DND-41 (cell line): ENCODE results near the gene PPP1R13B.

Experiments used
- ATAC-seq: fragments of 200-7000 bp; cut with Tn5 transposase; 3 replicates; pipeline ENCODE4 v1.9.1; 2021; ENCODE audit warnings: low read depth; ENCODE audit not compliant: insufficient read depth
- DNase-seq: peaks from one replicate; pipeline ENCODE4 v3.0.0-alpha.2; 2020
- H2AFZ ChIP-seq: 2 replicates; pipeline ENCODE4 v1.6.0; 2012; ENCODE audit warnings: low read depth, low read length
- H3K27ac ChIP-seq: 2 replicates; pipeline ENCODE4 v1.5.1; 2012; ENCODE audit warnings: low read length, inconsistent platforms
- H3K27me3 ChIP-seq: fragments of 200-600 bp; sonication (generic); 2 replicates; pipeline ENCODE4 v1.6.0; 2012; ENCODE audit warnings: low read length, mild to moderate bottlenecking, inconsistent platforms; ENCODE audit not compliant: insufficient read depth, poor library complexity
- H3K36me3 ChIP-seq: 2 replicates; pipeline ENCODE4 v1.5.1; 2012; ENCODE audit warnings: low read length, inconsistent platforms; ENCODE audit not compliant: insufficient read depth
- H3K4me1 ChIP-seq: 2 replicates; pipeline ENCODE4 v1.5.1; 2012; ENCODE audit warnings: mild to moderate bottlenecking, low read length; ENCODE audit not compliant: insufficient read depth
- H3K4me2 ChIP-seq: 2 replicates; pipeline ENCODE4 v1.6.0; 2012; ENCODE audit warnings: mild to moderate bottlenecking, moderate library complexity, low read length, inconsistent platforms; ENCODE audit not compliant: insufficient read depth
- H3K4me3 ChIP-seq, 2 experiments: fragments of 200-600 bp in 1 of 2; shearing (Covaris generic) in 1 of 2; 2 replicates each; pipeline ENCODE4 v1.5.1; 2012 to 2016; ENCODE audit warnings: inconsistent platforms in 2 of 2, low read length in 2 of 2, mild to moderate bottlenecking in 2 of 2, low read depth in 1 of 2, moderate library complexity in 1 of 2
- H3K79me2 ChIP-seq: 2 replicates; pipeline ENCODE4 v1.6.0; 2012; ENCODE audit warnings: low read length, inconsistent platforms; ENCODE audit not compliant: insufficient read depth
- H3K9ac ChIP-seq: 2 replicates; pipeline ENCODE4 v1.6.0; 2012; ENCODE audit warnings: low read depth, mild to moderate bottlenecking, inconsistent platforms, low read length, moderate library complexity
- H3K9me3 ChIP-seq: 2 replicates; pipeline ENCODE4 v1.5.1; 2012; ENCODE audit warnings: low read length, moderate library complexity, mild to moderate bottlenecking, inconsistent platforms; ENCODE audit not compliant: insufficient read depth, severe bottlenecking
- H4K20me1 ChIP-seq: 2 replicates; pipeline ENCODE4 v1.6.0; 2012; ENCODE audit warnings: low read length; ENCODE audit not compliant: insufficient read depth
- EZH2 ChIP-seq: IDR thresholded peaks from 3 replicates; pipeline ENCODE4 v1.6.1; 2012; ENCODE audit warnings: borderline replicate concordance, low read depth, mild to moderate bottlenecking, moderate library complexity, low read length, inconsistent platforms; ENCODE audit not compliant: severe bottlenecking
- TF ChIP-seq, protein P1 (sequence below): IDR thresholded peaks from 2 replicates; pipeline ENCODE4 v1.5.1; 2012; ENCODE audit warnings: borderline replicate concordance, low read length, moderate library complexity, mild to moderate bottlenecking; ENCODE audit not compliant: poor library complexity, severe bottlenecking; ENCODE audit errors: extremely low read depth

The PPP1R13B gene

DNA sequence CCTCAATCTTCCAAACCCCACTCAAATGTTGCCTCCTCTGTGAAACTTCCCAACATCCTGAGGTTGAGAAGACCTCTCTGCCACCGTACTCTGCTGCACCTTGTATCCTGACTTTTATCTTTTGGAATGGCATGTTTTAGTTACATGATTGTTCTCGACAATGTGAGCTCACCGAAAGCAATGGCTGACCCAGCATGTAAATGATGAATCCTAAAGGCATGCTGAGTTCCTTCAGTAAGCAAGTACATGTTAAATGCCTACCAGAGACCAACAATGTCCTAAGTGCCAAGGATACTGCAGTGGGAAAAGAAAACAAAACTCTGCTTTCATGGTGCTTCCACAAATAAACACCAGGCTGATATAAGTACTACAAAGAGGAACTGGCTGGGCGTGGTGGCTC is 13.7 kb downstream of the PPP1R13B start:
- no peak for ATAC-seq
- H3K9ac ChIP-seq: no peak overlapping the region
- no peak overlapping the region for H3K27ac ChIP-seq

DNA sequence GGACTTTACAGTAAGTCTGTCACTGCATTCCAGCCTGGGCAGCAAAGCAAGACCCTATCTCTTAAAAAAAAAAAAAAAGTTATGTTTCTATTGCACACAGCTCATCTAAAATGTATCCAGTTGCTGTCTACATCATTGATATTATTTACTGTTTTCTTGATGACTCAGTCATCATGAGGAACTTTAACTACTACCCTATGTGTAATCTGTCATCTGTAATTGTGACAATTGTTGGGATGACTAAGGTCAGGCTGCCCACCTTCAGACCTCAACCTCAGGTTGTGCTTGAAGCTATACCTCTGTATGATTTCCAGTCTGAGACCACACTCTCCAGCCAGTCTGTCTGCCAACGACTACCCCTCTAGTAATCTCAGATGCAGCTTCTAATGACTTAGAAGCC is 15.3 kb downstream of the PPP1R13B start:
- DNase-seq: no peak
- no peak overlapping the region for H3K4me3 ChIP-seq
- no peaks in the 10 kb centered on the region for H3K9me3 ChIP-seq
- H3K36me3 ChIP-seq: no peaks in the 10 kb centered on the region
- no peak overlapping the region for H3K4me2 ChIP-seq
- peaks cover 8% of the 10 kb centered on the region for H3K27me3 ChIP-seq
- H4K20me1 ChIP-seq: no peaks in the 10 kb centered on the region
- H3K4me1 ChIP-seq: no peaks in the 10 kb centered on the region
- TF ChIP-seq, protein P1, sequence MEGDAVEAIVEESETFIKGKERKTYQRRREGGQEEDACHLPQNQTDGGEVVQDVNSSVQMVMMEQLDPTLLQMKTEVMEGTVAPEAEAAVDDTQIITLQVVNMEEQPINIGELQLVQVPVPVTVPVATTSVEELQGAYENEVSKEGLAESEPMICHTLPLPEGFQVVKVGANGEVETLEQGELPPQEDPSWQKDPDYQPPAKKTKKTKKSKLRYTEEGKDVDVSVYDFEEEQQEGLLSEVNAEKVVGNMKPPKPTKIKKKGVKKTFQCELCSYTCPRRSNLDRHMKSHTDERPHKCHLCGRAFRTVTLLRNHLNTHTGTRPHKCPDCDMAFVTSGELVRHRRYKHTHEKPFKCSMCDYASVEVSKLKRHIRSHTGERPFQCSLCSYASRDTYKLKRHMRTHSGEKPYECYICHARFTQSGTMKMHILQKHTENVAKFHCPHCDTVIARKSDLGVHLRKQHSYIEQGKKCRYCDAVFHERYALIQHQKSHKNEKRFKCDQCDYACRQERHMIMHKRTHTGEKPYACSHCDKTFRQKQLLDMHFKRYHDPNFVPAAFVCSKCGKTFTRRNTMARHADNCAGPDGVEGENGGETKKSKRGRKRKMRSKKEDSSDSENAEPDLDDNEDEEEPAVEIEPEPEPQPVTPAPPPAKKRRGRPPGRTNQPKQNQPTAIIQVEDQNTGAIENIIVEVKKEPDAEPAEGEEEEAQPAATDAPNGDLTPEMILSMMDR: no peak
- no peak for TF ChIP-seq EZH2
- no peak for ATAC-seq
- no peak overlapping the region for H3K27ac ChIP-seq
- no peak overlapping the region for H2AFZ ChIP-seq
- no peak overlapping the region for H3K9ac ChIP-seq
- H3K79me2 ChIP-seq: no peaks in the 10 kb centered on the region

More for the DNA sequence above, 13.7 kb downstream of the PPP1R13B start:
- Histone ChIP-seq H3K9me3 (no peaks in the 10 kb centered on the region), H3K4me3 (no peak overlapping the region), H3K79me2 (no peaks in the 10 kb centered on the region), H3K4me1 (no peaks in the 10 kb centered on the region), H3K4me2 (no peak overlapping the region), H3K27me3 (peaks cover 3% of the 10 kb centered on the region), H3K36me3 (no peaks in the 10 kb centered on the region), H4K20me1 (no peaks in the 10 kb centered on the region), H2AFZ (no peak overlapping the region)
- no peak for DNase-seq
- TF ChIP-seq EZH2: no peak
- TF ChIP-seq, protein P1: no peak

DNA sequence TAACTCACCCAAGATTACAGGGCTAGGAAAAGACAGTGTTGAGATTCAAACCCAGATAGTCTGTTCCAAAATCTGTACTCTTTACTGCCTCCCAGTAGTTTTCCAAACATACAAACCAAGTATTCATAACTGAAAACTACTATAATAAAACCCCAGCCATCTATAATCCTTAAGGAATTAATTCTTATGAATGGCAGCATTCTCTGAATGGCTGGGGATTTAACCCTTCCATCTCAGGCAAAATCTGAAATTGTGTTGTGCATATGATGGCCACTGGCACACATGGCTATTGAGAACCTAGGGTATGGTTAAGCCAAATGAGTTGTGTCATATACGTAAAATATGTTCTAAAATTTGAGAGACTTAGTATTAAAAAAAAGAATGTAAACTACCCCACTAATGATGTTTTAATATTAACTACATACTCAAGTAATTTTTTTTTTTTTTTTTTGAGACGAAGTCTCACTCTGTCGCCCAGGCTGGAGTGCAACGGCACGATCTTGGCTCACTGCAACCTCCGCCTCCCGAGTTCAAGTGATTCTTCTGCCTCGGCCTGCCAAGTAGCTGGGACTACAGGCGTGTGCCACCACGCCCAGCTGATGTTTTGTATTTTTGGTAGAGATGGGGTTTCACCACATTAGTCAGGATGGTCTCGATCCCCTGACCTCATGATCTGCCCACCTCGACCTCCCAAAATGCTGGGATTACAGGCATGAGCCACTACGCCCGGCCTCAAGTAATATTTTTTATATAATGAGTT is 16.7 kb downstream of the PPP1R13B start:
- Histone ChIP-seq H3K4me2 (no peak overlapping the region), H3K9me3 (no peaks in the 10 kb centered on the region), H2AFZ (no peak overlapping the region), H3K27ac (no peak overlapping the region), H3K4me1 (no peaks in the 10 kb centered on the region), H3K9ac (no peak overlapping the region), H3K27me3 (peaks cover 8% of the 10 kb centered on the region), H3K4me3 (no peak overlapping the region), H3K79me2 (no peaks in the 10 kb centered on the region), H3K36me3 (no peaks in the 10 kb centered on the region), H4K20me1 (no peaks in the 10 kb centered on the region)
- DNase-seq (no peak), ATAC-seq (no peak)
- TF ChIP-seq EZH2: no peak
- TF ChIP-seq, protein P1: no peak
